ENCODE results near the gene C19orf73.
"Not testable (repeated sequence)": the region's sequence is repeated elsewhere in the genome, so short reads cannot be mapped to it uniquely, and the experiment has no call there.

The C19orf73 gene

GRCh38 chr19:49103331-49104085, 15.4 kb downstream of the C19orf73 start:
- no peak for DNase-seq (ENCODE audit: low read depth in 2 of 3, low spot score in 1 of 3)

- no peak for DNase-seq (ENCODE audit: low read depth in 2 of 3, low spot score in 1 of 3)
Measured at GRCh38 chr19:49102303-49102702, 16.6 kb downstream of the C19orf73 start.

GRCh38 chr19:49101160-49101559, 17.8 kb downstream of the C19orf73 start:
- DNase-seq (ENCODE audit: low read depth in 2 of 3, low spot score in 1 of 3) = no peak

GRCh38 chr19:49098795-49099194, 20.1 kb downstream of the C19orf73 start:
- DNase-seq (ENCODE audit: low read depth in 2 of 3, low spot score in 1 of 3) = no peak

- peak; percentile 39 to 75 (median 54) for DNase-seq (ENCODE audit: low read depth in 2 of 3, low spot score in 1 of 3)
Measured at GRCh38 chr19:49097453-49098288, 21.3 kb downstream of the C19orf73 start.

GRCh38 chr19:49094505-49095482, 24.1 kb downstream of the C19orf73 start:
- no peak for DNase-seq (ENCODE audit: low read depth in 2 of 3, low spot score in 1 of 3)

- DNase-seq (ENCODE audit: low read depth in 2 of 3, low spot score in 1 of 3) = no peak
Measured at GRCh38 chr19:49092686-49093085, 26.3 kb downstream of the C19orf73 start.

- DNase-seq (ENCODE audit: low read depth in 2 of 3, low spot score in 1 of 3) = no peak
Measured at GRCh38 chr19:49091391-49092038, 27.4 kb downstream of the C19orf73 start.

GRCh38 chr19:49086296-49086695, 32.6 kb downstream of the C19orf73 start:
- DNase-seq (ENCODE audit: low read depth in 2 of 3, low spot score in 1 of 3) = no peak

GRCh38 chr19:49085868-49086232, 33.1 kb downstream of the C19orf73 start:
- DNase-seq (ENCODE audit: low read depth in 2 of 3, low spot score in 1 of 3) = no peak

- peak; percentile 97 to 99 (median 98) for DNase-seq (ENCODE audit: low read depth in 2 of 3, low spot score in 1 of 3)
Measured at GRCh38 chr19:49085020-49085867, 33.7 kb downstream of the C19orf73 start, which contains the start of gene SNRNP70. Gene SNRNP70, plus strand, starts transcription at chr19:49085451. Its CDS starts 964 bp downstream, at chr19:49086415.

GRCh38 chr19:49084206-49085019, 34.5 kb downstream of the C19orf73 start:
- DNase-seq (ENCODE audit: low read depth in 2 of 3, low spot score in 1 of 3) = no peak

GRCh38 chr19:49081273-49081672, 37.7 kb downstream of the C19orf73 start:
- no peak for DNase-seq (ENCODE audit: low read depth in 2 of 3, low spot score in 1 of 3)

GRCh38 chr19:49080392-49080791, 38.6 kb downstream of the C19orf73 start:
- DNase-seq (ENCODE audit: low read depth in 2 of 3, low spot score in 1 of 3) = no peak

- DNase-seq (ENCODE audit: low read depth in 2 of 3, low spot score in 1 of 3) = not testable (repeated sequence)
Measured at GRCh38 chr19:49074869-49075268, 44.1 kb downstream of the C19orf73 start.

GRCh38 chr19:49073514-49074378, 45.2 kb downstream of the C19orf73 start:
- no peak for DNase-seq (ENCODE audit: low read depth in 2 of 3, low spot score in 1 of 3)

GRCh38 chr19:49071860-49072547, 46.9 kb downstream of the C19orf73 start:
- no peak for DNase-seq (ENCODE audit: low read depth in 2 of 3, low spot score in 1 of 3)

Measured in stimulated activated CD4-positive, alpha-beta T cell treated with anti-CD3 and anti-CD28 coated beads, Interleukin-12 subunit alpha, Interleukin-12 subunit beta, amount 100 ng/mL, for 48 hours (primary cell).